GM19193 (cell line): Measurements from ENCODE around the gene KCNK17.

Source experiments
- POLR2A ChIP-seq: IDR thresholded peaks from 4 replicates; pipeline ENCODE4 v1.6.1; 2011; ENCODE audit not compliant: insufficient read depth, insufficient read length; ENCODE audit errors: extremely low read depth

Gene KCNK17

GRCh38 chr6:39319621-39320362 is 5.6 kb upstream of the KCNK17 start:
- no peak for TF ChIP-seq POLR2A

GRCh38 chr6:39317256-39317655 is 3.0 kb upstream of the KCNK17 start:
- no peak for TF ChIP-seq POLR2A

DNA sequence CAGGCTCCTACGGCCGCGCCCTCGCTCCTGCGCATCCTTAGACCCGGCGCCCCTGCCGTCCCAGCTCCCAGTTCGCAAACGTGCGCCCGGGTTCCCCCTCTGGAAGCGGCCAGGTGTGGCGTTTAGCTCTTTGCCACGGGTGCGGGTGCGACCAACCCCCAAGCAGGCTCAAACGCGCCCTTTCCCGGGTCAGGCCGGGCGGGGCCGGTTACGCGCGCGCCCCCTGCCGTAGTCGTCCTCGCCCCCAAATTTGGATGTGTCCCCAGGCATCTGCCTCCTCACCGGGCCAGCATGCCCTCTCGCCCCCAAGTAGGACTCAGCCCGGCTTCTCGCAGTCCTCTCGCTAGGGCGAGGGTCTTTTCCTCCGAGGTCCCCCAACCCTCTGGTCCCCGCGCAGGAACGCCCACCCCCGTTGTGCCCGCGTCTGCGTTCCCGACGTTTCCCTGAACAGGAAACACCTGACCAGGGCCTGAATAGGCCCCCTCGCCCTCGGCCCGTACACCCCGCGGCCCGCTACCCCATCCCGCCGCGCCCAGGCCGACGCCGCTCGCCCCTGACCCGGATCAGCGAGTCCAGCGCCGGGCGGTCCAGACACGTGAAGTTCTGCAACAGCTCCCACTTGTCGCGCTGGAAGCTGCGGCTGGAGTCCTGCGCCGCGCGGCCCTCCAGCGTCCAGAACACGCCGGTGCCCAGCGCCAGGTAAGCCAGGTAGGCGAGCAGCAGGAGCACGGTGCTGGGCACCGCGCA is 520 bp downstream of the KCNK17 start:
- TF ChIP-seq POLR2A = no peak

GRCh38 chr6:39312912-39313525 is 1.2 kb downstream of the KCNK17 start:
- TF ChIP-seq POLR2A = no peak

- TF ChIP-seq POLR2A = no peak
Measured at GRCh38 chr6:39310542-39310941, 3.7 kb downstream of the KCNK17 start.

DNA sequence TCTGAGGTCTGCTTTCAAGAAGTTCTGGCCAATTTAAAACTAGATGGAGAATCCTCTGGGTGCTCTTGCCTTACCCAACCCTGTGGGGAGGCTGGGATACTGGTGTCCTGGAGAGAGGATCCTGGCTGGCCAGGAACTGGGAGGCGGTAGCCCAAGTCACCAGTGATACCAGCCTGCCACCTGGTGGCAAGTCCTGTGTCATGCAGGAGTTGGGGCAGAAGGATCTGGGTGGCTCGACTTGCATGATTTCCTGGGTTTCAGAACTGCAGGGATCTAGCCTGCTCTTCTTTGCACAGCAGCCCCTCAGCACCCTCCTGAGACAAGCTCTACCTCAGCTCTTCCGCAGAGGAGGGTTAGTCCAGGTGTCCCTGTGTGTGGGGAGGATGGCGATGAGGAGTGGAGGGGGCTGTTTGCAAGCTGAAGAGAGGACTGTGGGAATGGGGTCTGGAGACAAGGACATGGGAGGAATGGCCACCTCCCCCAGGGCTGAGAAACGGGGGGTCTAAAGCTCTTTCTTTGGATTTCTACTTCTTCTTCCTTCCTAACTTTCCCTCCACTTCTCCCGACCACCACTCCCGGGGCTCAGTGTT is 4.2 kb downstream of the KCNK17 start:
- TF ChIP-seq POLR2A = no peak

DNA sequence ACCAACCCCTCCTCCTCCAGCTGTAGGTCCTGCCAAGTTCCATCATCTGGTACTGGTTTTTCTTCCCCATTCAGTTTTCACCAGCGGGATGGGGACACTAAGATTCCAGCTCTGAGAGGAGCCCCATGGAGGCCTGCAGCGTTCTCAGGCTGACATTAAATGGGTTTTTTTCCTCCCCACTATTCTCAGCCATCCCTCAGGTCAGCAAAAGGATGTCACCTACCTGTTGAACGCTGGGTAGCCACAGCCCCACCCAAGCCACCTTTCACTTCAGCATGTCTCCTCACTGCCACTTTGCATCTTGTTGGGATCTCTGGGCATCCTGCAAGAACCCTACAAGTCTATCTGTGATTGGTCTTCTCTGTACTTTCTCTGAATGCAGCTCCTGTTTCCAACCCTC is 6.8 kb downstream of the KCNK17 start:
- no peak for TF ChIP-seq POLR2A

DNA sequence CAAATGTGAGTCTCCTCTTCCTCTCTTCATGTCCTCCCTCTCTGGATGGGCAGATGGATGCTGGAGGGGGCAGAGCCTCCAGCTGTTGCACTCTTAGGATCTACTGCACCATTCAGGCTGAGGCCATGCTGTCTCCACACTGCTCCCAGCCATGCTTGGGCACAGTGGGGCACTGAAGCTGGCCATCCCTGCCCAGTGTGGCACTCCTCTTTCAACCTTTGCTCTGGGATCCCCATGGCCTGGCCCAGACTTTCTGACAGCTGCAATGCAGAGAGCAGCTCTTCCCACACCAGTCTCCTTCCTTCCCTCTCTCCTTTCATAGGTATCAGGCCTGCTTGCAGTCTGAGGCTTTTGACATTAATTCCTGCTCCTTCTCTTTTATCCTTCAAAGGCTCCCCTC is 9.3 kb downstream of the KCNK17 start:
- TF ChIP-seq POLR2A = no peak

GRCh38 chr6:39303425-39304153 is 10.6 kb downstream of the KCNK17 start:
- no peak for TF ChIP-seq POLR2A

GRCh38 chr6:39302669-39303424 is 11.4 kb downstream of the KCNK17 start:
- TF ChIP-seq POLR2A = no peak

DNA sequence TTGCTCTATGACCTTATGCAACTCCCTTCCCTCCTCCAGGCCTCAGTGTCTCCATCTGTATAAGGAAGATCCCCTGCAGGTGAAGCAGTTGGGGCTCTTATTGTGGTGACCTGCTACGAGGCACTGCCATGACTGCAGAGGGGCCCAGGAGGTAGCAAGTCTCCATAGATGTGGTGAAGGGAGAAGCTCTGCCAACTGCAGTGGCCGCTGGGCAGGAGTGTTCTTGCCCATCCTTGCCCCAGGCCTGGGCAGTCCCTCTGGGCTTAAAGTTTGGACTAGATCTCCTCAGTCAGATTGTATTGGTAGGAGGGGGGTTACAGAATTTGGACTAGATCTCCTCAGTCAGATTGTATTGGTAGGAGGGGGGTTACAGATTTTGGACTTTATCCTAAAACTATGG is 12.2 kb downstream of the KCNK17 start:
- TF ChIP-seq POLR2A = no peak

GRCh38 chr6:39301606-39302005 is 12.6 kb downstream of the KCNK17 start:
- TF ChIP-seq POLR2A = no peak

DNA sequence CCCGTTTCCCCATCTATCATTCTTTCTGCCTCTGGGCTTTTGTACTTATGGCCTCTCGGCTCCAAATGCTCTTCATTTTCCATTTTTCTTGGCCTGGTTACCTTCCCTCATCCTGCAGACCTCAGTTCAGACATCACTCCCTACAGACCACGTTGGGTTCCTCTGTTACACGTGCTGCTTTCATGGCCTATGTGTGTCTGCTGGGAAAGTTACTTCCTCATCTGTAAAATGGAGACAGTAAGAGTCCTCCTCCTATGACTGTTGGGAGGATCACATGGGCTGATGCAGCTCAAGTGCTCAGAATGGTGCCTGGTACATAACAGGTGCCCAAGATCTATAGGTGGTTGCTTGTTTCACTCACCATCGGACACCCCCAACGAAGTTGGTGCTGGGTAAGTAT is 13.5 kb downstream of the KCNK17 start:
- no peak for TF ChIP-seq POLR2A

GRCh38 chr6:39298061-39298460 is 16.2 kb downstream of the KCNK17 start:
- no peak for TF ChIP-seq POLR2A
